ENCODE results near the gene ABCC4.

Gene ABCC4

GRCh38 chr13:95035311-95036109 is 265.7 kb downstream of the ABCC4 start:
- no peak for DNase-seq

GRCh38 chr13:95033890-95034289 is 267.4 kb downstream of the ABCC4 start:
- DNase-seq, result no peak

- no peak for DNase-seq
Measured at GRCh38 chr13:95032121-95032520, 269.1 kb downstream of the ABCC4 start.

GRCh38 chr13:95030821-95031343 is 270.4 kb downstream of the ABCC4 start:
- DNase-seq, result no peak

GRCh38 chr13:95027638-95028037 is 273.6 kb downstream of the ABCC4 start:
- no peak for DNase-seq

GRCh38 chr13:95025116-95025515 is 276.1 kb downstream of the ABCC4 start:
- DNase-seq, result no peak

- no peak for DNase-seq
Measured at GRCh38 chr13:95023405-95023804, 277.8 kb downstream of the ABCC4 start.

- DNase-seq, result no peak
Measured at GRCh38 chr13:95020298-95020987, 280.8 kb downstream of the ABCC4 start.

- DNase-seq, result no peak
Measured at GRCh38 chr13:95019886-95020285, 281.4 kb downstream of the ABCC4 start.

- DNase-seq, result no peak
Measured at GRCh38 chr13:95007322-95007721, 293.9 kb downstream of the ABCC4 start.

GRCh38 chr13:95005300-95005699 is 296.0 kb downstream of the ABCC4 start:
- no peak for DNase-seq

GRCh38 chr13:95003019-95003813 is 298.0 kb downstream of the ABCC4 start:
- DNase-seq, result no peak

- DNase-seq, result no peak
Measured at GRCh38 chr13:95002126-95002525, 299.1 kb downstream of the ABCC4 start.

GRCh38 chr13:94999871-95000270 is 301.4 kb downstream of the ABCC4 start:
- DNase-seq, result no peak

- DNase-seq, result no peak
Measured at GRCh38 chr13:94997126-94997525, 304.1 kb downstream of the ABCC4 start.

GRCh38 chr13:94996445-94996844 is 304.8 kb downstream of the ABCC4 start:
- DNase-seq, result no peak

GRCh38 chr13:94994506-94994905 is 306.7 kb downstream of the ABCC4 start:
- DNase-seq, result no peak

GRCh38 chr13:94993616-94994015 is 307.6 kb downstream of the ABCC4 start:
- DNase-seq, result no peak

- no peak for DNase-seq
Measured at GRCh38 chr13:94992036-94992960, 309.0 kb downstream of the ABCC4 start.

- no peak for DNase-seq
Measured at GRCh38 chr13:94988654-94989053, 312.6 kb downstream of the ABCC4 start.

- no peak for DNase-seq
Measured at GRCh38 chr13:94987869-94988268, 313.4 kb downstream of the ABCC4 start.

GRCh38 chr13:94987081-94987480 is 314.2 kb downstream of the ABCC4 start:
- DNase-seq, result no peak

Measured in amniotic stem cell (primary cell).